Stimulated activated CD4-positive, alpha-beta T cell treated with anti-CD3 and anti-CD28 coated beads, Interleukin-4, amount 100 ng/mL, for 48 hours (primary cell): ENCODE data around the gene OAF.
A peak's percentile ranks its signal among the peaks of the same experiment; 100 is the strongest.

Source experiments
- DNase-seq, 2 donors: peaks; one replicate each; pipeline ENCODE4 v3.0.0-alpha.2; 2020; ENCODE audit warnings: low read depth in 2 of 2

Gene OAF

GRCh38 chr11:120221115-120221752 lies 10.4 kb downstream of the OAF start:
- no peak for DNase-seq

- no peak for DNase-seq
These were observed 12.1 kb downstream of the OAF start for GRCh38 chr11:120222916-120223315.

GRCh38 chr11:120223793-120224192 lies 13.0 kb downstream of the OAF start:
- no peak for DNase-seq

GRCh38 chr11:120224361-120224760 lies 13.5 kb downstream of the OAF start:
- DNase-seq, result no peak

GRCh38 chr11:120224972-120225909 lies 14.4 kb downstream of the OAF start:
- no peak for DNase-seq

- no peak for DNase-seq
These were observed 15.4 kb downstream of the OAF start for GRCh38 chr11:120226242-120226641.

- no peak for DNase-seq
These were observed 15.9 kb downstream of the OAF start for GRCh38 chr11:120226714-120227113.

GRCh38 chr11:120227228-120227852 lies 16.5 kb downstream of the OAF start:
- no peak for DNase-seq

- no peak for DNase-seq
These were observed 18.1 kb downstream of the OAF start for GRCh38 chr11:120228794-120229384.

GRCh38 chr11:120229451-120230424 lies 18.9 kb downstream of the OAF start:
- no peak for DNase-seq

GRCh38 chr11:120230433-120231071 lies 19.7 kb downstream of the OAF start:
- no peak for DNase-seq

GRCh38 chr11:120231963-120232362 lies 21.1 kb downstream of the OAF start:
- DNase-seq, result no peak

- DNase-seq, result no peak
These were observed 22.5 kb downstream of the OAF start for GRCh38 chr11:120233207-120233803.

- peak; percentile 51 to 54 for DNase-seq
These were observed 24.3 kb downstream of the OAF start for GRCh38 chr11:120235024-120235628.

- no peak for DNase-seq
These were observed 25.6 kb downstream of the OAF start for GRCh38 chr11:120236169-120237107.

GRCh38 chr11:120238968-120239620 lies 28.3 kb downstream of the OAF start:
- no peak for DNase-seq

- no peak for DNase-seq
These were observed 29.1 kb downstream of the OAF start, which contains the start of gene POU2F3 for GRCh38 chr11:120239713-120240640. TSS of gene POU2F3 (plus strand) at chr11:120240140. CDS start at chr11:120240344, 204 bp downstream.
